Stomach smooth muscle (tissue), 2 donors: Measurements from ENCODE around the gene CLTA.
"Not testable (repeated sequence)": the region's sequence is repeated elsewhere in the genome, so short reads cannot be mapped to it uniquely, and the experiment has no call there.

Source experiments
- H3K27ac ChIP-seq: one replicate; pipeline ENCODE4 v1.7.0; 2013; ENCODE audit warnings: mild to moderate bottlenecking, low read length, inconsistent platforms
- H3K27me3 ChIP-seq, 2 donors: one replicate each; pipeline ENCODE4 v1.7.0; 2013; ENCODE audit warnings: low read length in 2 of 2; ENCODE audit not compliant: insufficient read depth in 2 of 2, control insufficient read depth in 1 of 2
- H3K36me3 ChIP-seq, 2 donors: one replicate each; pipeline ENCODE4 v1.7.0; 2013; ENCODE audit warnings: low read length in 2 of 2; ENCODE audit not compliant: control insufficient read depth in 2 of 2, insufficient read depth in 2 of 2
- H3K4me1 ChIP-seq: one replicate; pipeline ENCODE4 v1.7.0; 2013; ENCODE audit warnings: low read length; ENCODE audit not compliant: control insufficient read depth, insufficient read depth
- H3K4me3 ChIP-seq, 2 donors: one replicate each; pipeline ENCODE4 v1.7.0; 2013; ENCODE audit warnings: low read length in 2 of 2
- H3K9ac ChIP-seq, 2 donors: one replicate each; pipeline ENCODE4 v1.7.0; 2013; ENCODE audit warnings: low read length in 2 of 2, mild to moderate bottlenecking in 1 of 2
- H3K9me3 ChIP-seq, 2 donors: one replicate each; pipeline ENCODE4 v1.7.0; 2013; ENCODE audit warnings: low read length in 2 of 2; ENCODE audit not compliant: control insufficient read depth in 2 of 2
- donor health status: healthy.
- donor health status: Pancreatic carcinoma.

Gene CLTA

DNA sequence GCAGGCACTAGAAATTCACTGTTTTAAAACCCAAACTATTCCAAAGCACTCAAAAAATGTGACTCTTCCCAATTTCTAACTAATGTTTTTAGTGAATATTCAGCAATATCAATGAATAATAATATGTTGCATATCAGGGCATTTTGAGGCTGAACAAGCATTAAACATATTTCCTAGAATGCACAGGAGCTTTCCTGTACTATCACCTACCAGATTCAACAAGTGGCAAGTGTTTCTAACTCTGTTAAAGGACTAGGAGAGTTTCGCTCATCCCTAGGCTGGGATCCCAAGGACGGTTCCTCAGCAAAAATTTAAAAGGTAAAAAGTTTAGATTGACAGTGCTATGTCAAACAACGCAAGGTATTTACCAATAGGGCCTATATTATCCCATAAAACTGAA is 46.5 kb downstream of the CLTA start:
- H3K9me3 ChIP-seq, result no peaks in the 10 kb centered on the region
- H3K27me3 ChIP-seq, result no peaks in the 10 kb centered on the region
- H3K9ac ChIP-seq, result no peak overlapping the region
- H3K36me3 ChIP-seq, result peaks cover 10 to 11% of the 10 kb centered on the region in 2 donors
- no peak overlapping the region for H3K27ac ChIP-seq
- H3K4me1 ChIP-seq, result no peaks in the 10 kb centered on the region
- H3K4me3 ChIP-seq, result no peak overlapping the region

DNA sequence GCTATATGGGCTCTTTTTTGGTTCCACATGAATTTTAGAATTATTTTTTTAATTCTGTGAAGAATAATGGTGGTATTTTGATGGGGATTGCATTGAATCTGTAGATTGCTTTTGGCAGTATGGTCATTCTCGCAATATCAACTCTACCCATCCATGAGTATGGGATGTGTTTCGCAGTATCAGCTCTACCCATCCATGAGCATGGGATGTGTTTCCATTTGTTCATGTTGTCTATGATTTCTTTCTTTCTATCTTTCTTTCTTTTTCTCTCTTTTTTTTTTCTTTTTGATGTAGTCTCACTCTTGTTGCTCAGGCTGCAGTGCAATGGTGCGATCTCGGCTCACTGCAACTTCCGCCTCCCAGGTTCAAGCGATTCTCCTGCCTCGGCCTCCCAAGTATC is 48.5 kb downstream of the CLTA start:
- not testable (repeated sequence) for H3K27ac ChIP-seq, H3K27me3 ChIP-seq, H3K4me1 ChIP-seq, H3K4me3 ChIP-seq, H3K9ac ChIP-seq, H3K9me3 ChIP-seq, H3K36me3 ChIP-seq

DNA sequence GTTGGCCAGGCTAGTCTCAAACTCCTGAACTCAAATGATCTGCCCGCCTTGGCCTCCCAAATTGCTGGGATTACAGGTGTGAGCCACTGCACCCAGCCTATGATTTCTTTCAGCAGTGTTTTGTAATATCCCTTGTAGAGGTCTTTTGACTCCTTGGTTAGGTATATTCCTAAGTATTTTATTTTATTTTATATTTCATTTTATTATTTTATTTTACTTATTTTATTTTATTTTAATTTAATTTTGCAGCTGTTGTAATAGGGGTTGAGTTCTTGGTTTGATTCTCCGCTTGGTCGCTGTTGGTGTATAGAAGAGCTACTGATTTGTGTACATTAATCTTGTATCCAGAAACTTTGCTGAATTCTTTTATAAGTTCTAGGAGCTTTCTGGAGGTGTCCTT is 49.0 kb downstream of the CLTA start:
- H3K36me3 ChIP-seq, H3K4me1 ChIP-seq, H3K9me3 ChIP-seq, H3K27me3 ChIP-seq, H3K4me3 ChIP-seq, H3K27ac ChIP-seq, H3K9ac ChIP-seq: not testable (repeated sequence)

DNA sequence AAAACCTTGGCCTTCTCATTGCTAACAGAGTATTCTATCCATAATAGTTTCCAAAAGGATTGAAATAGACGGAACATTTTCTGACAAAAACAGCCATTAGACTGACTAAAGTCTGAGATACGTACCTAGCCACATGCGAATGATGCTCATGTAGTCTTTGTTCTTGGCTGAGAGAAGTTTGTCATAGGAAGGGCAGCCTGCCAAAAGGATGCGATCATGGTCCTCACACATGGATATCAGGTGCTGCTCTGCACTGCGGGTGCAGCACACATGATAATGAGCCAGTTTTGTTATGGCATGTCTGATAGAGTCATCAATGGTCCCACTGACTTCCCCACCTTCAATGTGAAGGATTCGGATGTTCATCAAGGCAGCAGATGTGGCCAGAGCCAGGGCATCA is 55.2 kb downstream of the CLTA start:
- H3K9ac ChIP-seq, result no peak overlapping the region
- peaks cover 7 to 14% of the 10 kb centered on the region in 2 donors for H3K36me3 ChIP-seq
- H3K27ac ChIP-seq, result no peak overlapping the region
- no peak overlapping the region for H3K4me3 ChIP-seq
- H3K4me1 ChIP-seq, result no peaks in the 10 kb centered on the region
- H3K9me3 ChIP-seq, result no peaks in the 10 kb centered on the region
- no peaks in the 10 kb centered on the region for H3K27me3 ChIP-seq

DNA sequence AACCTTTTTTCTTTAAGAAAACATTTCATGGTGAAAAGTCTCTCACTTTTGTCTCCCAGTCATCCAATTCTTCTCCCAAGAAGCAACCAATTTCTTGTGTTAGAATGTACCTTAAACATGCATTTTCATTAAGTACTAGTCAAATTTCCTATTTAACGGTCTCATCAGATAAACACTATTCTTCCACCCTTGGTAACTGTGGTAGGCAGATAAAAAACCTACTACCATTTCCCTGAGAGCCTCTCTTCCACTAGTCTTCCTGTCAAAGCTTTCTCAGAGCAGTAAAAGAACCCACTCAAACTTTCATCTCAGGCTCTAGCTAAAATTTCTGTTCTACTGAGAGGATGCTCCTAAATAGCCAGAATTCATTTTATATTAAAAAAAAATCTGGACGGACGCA is 56.6 kb downstream of the CLTA start:
- H3K27me3 ChIP-seq, result no peaks in the 10 kb centered on the region
- no peak overlapping the region for H3K9ac ChIP-seq
- no peaks in the 10 kb centered on the region for H3K4me1 ChIP-seq
- H3K4me3 ChIP-seq, result no peak overlapping the region
- peaks cover 7 to 14% of the 10 kb centered on the region in 2 donors for H3K36me3 ChIP-seq
- H3K9me3 ChIP-seq, result no peaks in the 10 kb centered on the region
- no peak overlapping the region for H3K27ac ChIP-seq

DNA sequence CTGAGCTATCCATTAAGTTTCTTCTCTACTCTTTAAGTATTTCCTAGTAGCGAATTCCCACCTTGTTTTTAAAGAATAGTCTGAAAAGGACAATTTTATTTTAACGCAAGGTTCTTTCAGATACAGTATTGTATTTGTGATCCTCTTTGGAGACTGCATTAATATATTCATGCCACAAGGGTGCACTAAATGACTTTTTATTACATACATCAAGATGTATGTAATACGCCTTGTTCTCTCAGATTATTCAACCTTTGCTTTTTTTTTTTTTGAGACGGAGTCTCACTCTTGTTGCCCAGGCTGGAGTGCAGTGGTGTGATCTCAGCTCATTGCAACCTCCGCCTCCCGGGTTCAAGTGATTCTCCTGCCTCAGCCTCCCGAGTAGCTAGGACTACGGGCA is 57.3 kb downstream of the CLTA start:
- H3K4me1 ChIP-seq, H3K9ac ChIP-seq, H3K9me3 ChIP-seq, H3K27me3 ChIP-seq, H3K4me3 ChIP-seq, H3K27ac ChIP-seq: not testable (repeated sequence)
- peaks cover 7 to 11% of the 10 kb centered on the region in 2 donors for H3K36me3 ChIP-seq

DNA sequence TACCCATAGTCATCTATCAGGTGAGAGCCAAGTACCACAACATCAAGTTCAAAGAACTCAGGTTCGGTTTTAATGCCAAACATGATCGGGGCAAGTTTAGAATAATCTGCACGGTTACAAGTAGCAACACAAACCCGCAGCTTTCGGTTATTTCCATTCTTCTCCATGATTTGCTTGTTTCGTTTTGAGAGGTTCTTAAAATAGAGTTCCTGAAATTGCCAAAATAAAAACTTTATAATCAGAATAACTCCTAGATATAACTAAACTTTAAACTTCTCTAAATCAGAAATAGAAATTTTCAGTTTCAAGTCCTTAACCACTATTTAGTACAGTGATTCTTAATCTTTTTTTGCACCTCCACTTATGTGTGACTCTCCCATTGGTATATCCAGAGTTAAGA is 58.5 kb downstream of the CLTA start:
- Histone ChIP-seq H3K27me3 (no peaks in the 10 kb centered on the region), H3K4me3 (no peak overlapping the region), H3K27ac (no peak overlapping the region), H3K9ac (no peak overlapping the region), H3K36me3 (peaks cover 7 to 9% of the 10 kb centered on the region in 2 donors), H3K4me1 (no peaks in the 10 kb centered on the region), H3K9me3 (no peaks in the 10 kb centered on the region)

DNA sequence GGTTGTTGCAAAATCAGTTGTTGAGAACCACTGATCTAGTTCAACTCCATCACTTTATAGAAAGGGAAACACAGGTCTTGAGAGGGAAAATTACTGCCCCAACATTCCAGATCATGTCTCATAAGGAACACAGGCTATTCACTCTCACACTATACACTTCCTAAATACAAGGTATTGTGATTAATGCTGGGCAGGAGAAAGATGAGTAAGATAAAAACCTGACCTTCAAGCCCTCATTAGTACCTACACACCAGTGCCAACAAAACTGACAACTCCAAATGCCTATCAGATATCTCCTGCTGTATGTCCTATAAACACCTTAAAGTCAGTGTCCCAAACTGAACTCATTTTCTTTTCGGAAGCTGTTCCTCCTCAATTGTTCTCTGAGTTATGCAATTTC is 59.4 kb downstream of the CLTA start:
- H3K27me3 ChIP-seq, result no peaks in the 10 kb centered on the region
- H3K36me3 ChIP-seq, result peaks cover 7 to 9% of the 10 kb centered on the region in 2 donors
- no peak overlapping the region for H3K9ac ChIP-seq
- no peaks in the 10 kb centered on the region for H3K9me3 ChIP-seq
- no peaks in the 10 kb centered on the region for H3K4me1 ChIP-seq
- no peak overlapping the region for H3K4me3 ChIP-seq
- H3K27ac ChIP-seq, result no peak overlapping the region

DNA sequence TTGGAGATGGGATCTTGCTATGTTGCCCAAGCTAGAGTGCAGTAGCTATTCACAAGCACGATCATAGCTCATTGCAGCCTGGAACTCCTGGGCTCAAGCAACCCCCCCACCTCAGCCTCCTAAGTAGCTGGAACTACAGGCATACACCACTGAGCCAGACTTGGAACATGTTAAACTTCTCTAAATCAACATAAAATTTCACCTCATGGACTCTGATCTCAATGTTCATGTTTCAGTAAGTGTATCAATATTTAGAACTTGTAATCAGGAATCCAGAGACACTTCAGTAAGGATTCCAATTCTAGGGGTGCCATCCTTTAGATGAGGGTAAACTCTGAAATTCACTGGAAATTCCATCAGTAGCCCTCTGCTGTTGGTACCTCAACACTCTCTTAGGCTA is 60.7 kb downstream of the CLTA start:
- Histone ChIP-seq H3K36me3 (no peaks in the 10 kb centered on the region), H3K4me3 (no peak overlapping the region), H3K27me3 (no peaks in the 10 kb centered on the region), H3K27ac (no peak overlapping the region), H3K9me3 (no peaks in the 10 kb centered on the region), H3K9ac (no peak overlapping the region), H3K4me1 (no peaks in the 10 kb centered on the region)

DNA sequence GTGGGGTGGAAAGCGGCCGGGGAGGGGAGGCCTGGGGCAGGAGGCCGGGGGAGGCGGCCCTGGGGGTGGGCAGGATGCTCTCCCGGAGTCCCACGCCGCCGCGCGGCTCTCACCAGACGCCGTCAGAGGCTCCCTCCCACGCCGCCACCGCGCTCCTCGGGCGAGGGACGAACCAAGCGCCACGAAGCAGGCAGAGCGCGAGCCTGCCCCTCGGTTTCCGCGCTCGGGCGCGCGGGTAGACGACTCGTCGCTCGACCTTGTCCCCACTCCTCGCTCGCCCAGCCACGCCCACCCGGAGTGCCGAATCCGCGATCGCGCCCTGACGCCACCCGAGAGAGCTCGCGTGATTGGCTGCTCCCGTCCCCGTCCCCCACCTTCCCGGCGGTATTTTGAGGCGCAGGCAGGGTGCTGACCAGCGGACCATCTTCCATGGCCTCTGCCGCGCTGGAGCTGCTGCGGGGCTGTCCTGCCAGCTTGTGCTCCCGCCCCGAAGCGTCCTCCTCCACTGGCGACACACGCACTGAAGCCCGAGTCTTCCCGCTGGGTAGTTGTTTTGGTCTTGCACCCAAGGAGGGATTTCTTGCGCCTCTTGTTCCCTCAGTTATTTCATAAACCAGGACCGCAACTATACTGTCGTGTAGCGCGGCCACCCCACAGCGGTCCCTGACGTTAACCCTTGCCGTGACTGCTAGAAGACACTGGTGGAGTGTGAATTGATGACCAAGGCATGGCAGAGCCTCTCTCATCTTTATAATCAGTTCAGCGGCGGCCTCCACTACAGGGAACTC is 67.7 kb downstream of the CLTA start, which contains the start of gene GNE:
Gene GNE (minus strand): TSS at position 241 of the 788 bp plus-strand sequence. CDS start 9,093 bp downstream, outside the sequence.
- Histone ChIP-seq H3K4me1 (peaks cover 10% of the 10 kb centered on the region), H3K27ac (peak within 1 kb of the TSS; percentile 89), H3K9ac (peak within 1 kb of the TSS; percentile 85 to 86), H3K36me3 (no peaks in the 10 kb centered on the region), H3K27me3 (no peaks in the 10 kb centered on the region), H3K4me3 (peak within 1 kb of the TSS; percentile 92 to 96), H3K9me3 (no peaks in the 10 kb centered on the region)

DNA sequence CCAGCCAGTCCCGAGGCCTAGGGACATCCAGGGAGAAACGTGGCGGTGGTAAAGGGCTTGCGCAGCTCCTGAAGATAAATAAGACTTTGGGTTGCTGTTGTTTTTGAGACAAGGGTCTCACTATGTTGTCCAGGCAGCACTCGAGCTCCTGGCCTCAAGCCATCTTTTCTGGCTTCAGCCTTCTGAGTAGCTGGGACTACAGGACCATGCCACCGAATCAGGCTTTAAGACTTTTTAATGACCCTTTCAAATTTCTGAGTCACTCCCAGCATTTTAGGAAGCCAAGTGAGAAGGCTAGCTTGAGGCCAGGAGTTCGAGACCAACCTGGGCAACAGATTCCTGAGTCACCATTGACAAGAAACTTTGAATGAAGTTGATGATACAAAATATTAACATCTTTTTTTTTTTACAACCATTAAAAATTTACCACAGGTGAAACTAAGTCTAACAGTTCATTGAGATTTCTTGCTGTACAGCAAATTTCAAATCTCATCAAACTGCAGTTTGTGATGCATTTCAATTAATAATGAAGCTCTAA is 68.3 kb downstream of the CLTA start:
- Histone ChIP-seq H3K9ac (peak overlapping the region; percentile 85 to 86), H3K4me3 (peak overlapping the region; percentile 92 to 96), H3K27ac (peak overlapping the region; percentile 89), H3K9me3 (no peaks in the 10 kb centered on the region), H3K4me1 (peaks cover 10% of the 10 kb centered on the region), H3K36me3 (no peaks in the 10 kb centered on the region), H3K27me3 (no peaks in the 10 kb centered on the region)
